HG03025 (cell line): ENCODE measurements around the gene SLC1A3.

ENCODE experiments used
- ATAC-seq: cut with Tn5 transposase; IDR thresholded peaks from one replicate; pipeline ENCODE4 v1.9.1; 2021; ENCODE audit warnings: mild to moderate bottlenecking, moderate library complexity; ENCODE audit not compliant: unreplicated experiment, low FRiP score

SLC1A3 gene

DNA sequence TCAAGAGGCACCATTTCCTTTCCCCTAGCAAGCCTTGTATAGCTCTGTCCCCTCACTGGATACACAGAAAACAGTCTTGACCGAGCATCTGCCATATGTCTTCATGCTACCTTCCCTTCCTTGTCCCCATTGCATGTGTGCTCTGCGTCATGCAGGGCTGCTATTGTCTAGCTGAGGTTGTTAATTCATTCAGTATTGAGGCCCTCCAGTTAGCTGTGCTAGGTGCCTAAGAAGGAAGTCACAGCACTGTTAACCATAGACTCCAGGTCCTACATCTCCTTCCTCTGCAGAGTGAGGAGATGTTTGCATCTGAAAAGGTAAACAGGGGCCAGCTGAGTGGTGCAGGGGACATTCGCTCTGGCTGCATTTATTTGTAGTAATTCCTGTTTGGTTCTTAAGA, 48.2 kb downstream of the SLC1A3 start:
- no peak for ATAC-seq

DNA sequence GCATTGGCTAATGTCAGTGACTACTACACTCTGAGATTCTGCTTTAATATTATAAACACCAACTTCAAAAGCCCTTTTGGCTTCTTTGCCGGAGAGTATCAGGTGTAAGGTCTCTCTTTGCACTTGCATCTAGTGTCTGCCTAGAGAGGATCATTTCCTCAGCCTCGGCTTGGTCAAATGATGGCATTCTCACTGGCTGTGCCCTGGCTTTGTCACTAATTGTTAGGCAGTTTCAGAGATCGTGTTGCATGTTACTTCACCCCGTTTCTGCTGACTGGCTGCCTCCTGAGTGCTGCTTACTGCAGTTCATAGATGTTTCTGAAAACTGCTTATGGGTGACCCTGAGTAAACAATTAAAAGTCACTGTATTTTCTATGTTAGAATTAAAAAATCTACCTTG, 48.8 kb downstream of the SLC1A3 start:
- no peak for ATAC-seq

DNA sequence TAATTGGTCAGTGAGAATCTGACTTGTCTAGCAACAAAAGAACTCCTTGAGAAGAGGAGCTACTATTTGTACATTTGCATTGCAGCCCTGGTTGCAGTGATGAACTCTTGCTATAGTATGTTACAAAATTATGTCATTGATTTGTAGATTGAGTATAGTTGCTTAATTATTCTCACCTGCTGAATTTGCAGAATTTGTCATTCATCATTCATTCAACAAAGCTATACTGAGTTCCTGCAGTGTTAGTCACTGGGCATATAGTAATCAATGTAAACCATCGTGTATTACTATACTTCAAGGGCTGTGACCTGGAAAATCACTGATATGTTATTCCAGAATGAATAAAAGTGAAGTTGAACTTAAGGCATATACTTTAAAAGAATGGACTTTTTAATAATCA, 50.1 kb downstream of the SLC1A3 start:
- ATAC-seq: no peak

DNA sequence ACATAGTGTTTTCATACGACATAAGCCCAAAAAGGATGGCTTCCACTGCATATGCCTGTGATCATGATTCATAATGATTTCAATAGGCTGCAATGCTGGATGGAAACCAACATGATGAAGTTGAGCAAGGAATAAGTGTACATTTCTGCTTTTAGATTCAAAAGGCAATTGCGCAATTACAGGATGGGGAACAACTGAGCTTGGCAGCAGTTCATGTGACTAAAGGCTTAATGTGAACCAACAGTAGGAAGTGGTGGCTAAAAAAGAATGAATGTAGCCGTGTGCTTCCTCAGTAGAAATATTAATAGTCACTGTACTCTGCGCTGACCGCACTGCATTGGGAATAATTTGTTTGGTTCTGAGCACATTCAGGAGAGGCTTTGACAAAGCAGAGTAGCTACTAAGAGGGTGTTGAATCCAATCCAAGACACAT, 51.2 kb downstream of the SLC1A3 start:
- ATAC-seq: no peak

DNA sequence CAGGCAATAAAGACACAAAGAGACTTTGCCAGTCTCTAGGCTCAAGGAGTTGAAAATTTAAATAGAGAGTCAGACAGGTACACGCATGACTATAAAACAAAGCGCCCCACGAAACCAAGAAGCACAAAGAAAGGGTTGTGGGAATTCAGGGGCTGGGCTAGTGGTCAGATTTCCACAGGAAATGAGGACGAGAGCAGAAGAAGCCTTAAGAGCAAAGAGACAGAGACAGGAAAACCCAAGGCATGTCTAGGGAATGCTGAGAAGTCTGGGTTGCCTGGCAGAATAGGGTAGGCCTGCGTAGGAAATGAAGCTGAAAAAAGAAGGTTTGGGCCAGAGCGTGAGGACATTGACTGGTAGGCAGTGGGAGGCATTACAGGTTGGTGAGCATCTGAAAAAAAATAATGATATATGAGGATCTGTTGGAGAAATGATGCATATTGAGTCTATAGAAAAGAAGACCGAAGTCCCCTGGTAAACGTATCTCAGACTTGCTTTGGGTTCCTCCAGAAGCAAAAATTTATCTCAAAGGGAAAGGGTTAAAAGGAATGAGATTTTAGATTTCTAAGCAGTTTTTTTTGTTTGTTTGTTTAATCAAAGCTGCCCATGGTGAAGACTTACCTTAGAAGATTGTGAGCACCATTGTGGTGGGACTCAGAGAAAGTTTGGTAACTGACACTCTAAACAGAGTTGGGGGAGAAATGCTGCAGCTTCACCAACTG, 51.8 kb downstream of the SLC1A3 start:
- no peak for ATAC-seq

DNA sequence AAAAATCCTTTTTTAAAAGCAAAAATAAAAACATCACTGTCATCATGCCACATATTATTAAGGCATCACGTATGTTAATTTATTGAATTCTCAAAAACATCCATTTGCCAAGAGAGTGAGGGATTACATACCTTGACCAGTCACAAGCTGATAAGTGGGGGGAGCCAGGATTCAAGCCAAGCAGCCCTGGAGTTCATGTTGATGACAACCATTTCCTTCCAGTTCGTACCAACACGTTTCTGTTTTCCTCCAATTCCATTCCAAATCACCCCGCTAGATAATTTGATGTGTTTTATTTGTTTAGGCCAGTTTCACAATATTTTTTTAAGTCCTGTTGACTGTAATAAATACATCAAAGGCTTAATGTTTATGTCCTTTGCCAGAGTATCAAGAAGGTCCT, 53.0 kb downstream of the SLC1A3 start:
- ATAC-seq: no peak

DNA sequence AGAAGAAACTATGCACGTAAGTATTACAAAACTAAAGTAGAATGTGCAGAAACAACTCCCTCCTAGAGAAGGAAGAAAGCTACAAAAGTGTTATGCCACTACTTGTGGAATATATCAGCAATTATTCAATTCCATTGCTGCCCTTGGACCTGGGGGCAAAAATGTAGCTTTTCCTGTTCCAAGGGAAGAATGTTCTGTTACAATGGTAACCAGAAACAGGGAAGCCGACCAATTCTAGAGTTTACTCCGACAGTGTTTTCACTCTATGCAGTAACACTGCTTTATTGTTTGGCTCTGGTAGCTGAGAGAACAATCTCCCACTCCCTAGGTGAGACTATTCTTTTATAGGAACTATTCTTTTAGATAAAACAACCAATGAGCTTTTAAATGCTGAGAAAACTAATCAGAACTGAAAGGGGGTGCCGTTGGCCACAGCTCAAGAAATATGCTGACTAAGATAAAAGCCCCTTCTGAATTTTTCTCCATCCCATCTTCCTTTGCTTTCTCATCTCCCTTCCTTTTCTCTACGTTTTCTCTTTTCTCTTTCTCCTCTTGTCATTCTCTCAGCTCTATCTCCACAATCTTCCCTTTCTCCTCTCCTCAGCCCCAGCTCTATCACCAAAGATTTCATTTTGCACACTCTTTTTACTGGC, 54.1 kb downstream of the SLC1A3 start:
- ATAC-seq: no peak

DNA sequence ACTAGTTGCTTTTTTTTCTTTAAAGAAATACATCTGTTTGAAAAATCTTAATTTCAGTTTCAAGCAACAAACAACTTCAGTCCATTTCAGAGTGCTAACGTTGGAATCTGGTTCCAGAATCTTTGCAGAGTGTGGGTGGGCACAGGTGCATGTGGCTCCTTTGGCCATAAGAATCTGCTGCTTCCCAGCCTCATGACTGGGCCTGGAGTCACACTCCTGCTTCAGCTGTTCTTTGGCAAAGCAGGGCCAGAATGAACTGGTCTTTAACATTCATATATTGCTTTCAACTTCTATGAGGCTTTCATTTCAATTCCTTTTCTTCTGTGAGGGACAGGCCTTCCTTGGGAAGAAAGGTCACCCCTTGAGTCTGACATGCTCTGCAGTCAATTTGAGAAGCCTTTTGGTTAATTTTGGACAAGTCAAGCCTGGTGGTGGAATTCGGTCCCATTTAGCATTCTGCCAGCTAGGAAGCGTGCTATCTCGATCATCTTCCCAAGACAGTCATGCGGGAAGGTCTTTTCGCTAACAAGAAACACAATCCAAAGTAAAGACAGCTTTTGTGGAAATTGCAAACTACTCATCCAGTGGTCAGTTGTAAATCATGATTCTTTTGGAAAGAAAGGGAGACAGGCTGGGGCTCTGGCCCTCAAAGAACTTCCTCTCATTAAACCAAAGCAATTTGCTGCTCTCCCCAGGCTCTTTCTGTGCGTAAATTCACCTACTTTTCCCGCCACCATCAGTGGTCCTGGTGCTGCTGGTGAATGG, 55.2 kb downstream of the SLC1A3 start:
- ATAC-seq: no peak

DNA sequence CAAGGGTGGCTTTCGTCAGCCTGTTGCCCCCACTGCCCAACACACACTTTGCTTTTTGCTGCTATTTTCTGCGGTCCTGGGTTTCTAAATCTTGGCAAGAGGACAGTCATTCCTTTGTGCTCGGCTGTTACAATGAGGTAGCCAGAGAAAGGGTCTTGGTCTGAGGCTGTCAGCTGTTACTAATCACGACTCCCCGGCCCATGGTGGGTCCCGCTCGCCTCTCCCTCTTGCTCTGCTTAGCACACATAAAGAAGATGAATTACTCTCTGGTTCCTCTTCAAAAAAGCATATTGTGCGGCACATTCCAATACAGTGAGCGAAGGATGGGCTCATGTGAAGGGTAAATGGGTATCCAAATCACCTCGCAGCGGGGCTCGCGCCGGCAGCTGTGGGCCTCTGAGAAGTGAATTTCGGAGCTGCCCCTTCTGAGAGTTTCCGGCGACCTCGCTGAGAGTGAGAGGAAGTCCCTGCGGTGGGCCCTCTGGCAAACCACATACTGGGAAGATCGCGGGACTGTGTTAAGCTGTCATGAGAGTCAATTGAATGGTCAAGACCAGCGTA, 56.0 kb downstream of the SLC1A3 start:
- ATAC-seq: no peak

DNA sequence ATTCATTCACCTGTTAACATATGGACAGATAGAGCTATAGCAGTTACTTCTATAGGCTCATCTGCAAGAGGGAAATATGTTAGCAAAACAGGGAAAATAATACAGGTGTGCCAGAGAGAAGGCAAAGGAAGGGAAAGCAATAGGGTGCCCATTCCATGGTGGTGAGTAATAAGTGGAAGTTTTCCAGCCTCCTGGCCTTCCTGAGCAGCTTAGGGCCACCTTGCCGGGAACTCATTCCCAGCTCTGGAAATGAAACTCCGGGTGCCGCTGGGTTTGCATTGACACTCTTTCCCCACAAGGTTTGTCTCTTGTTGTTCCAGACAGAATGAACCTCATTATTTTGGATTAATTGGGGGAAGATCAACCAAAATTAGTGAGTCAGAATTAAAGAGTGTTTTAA, 58.4 kb downstream of the SLC1A3 start:
- ATAC-seq: no peak

DNA sequence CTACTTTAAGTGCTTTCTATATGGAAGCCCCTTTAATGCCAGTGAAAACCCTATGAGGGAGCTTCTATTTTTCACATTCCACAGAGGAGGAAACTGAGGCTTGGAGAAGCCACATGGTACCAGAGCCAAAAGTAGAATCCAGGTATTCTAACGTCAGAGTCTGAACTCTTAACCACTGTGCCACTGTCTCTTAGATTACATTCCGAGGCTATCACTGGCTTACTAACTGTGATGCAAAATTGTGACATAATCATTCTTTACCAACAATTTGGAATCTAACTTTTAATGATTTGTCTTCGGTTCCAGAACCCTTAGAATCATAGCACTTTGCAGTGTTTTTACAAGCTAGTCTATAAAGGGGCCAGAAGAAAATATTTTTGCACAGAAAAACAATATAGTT, 59.2 kb downstream of the SLC1A3 start:
- ATAC-seq: no peak

DNA sequence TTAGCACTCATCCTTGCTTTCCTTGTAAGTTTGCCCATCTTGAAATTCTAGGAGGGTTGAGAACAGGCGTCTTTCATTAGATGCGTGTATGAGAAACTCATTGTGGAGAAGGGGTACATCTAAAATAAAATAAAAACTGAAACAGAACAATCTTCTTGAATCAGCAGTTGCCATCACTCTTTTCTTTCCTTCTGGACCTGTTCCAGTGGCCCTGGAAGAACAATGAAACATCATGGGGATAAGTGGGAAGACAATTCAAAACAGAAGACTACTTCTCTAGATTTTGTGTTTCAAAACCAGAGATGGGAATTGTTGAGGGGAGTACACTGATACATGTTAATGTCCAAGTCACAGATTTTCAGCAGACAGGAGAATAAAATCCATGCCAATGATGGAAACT, 59.9 kb downstream of the SLC1A3 start:
- ATAC-seq: no peak

DNA sequence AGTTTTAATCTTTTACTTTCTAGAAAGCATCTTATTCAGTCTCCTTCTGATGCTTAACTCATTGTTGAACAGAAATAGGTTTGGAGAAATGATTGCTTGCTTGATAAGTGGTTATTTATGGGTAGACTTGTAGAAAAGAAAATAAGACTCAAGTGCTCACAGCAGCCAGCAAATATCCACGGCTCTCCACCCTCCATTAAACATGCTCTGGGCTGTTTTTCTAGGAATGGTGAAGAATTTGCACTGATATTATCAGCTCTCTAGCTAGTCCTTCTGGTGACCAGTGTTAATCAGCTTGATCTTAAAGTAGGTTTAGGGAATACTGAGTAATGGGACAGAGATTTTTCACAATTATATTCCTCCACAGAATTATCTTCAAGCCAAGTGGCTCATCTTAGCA, 60.6 kb downstream of the SLC1A3 start:
- ATAC-seq: no peak

DNA sequence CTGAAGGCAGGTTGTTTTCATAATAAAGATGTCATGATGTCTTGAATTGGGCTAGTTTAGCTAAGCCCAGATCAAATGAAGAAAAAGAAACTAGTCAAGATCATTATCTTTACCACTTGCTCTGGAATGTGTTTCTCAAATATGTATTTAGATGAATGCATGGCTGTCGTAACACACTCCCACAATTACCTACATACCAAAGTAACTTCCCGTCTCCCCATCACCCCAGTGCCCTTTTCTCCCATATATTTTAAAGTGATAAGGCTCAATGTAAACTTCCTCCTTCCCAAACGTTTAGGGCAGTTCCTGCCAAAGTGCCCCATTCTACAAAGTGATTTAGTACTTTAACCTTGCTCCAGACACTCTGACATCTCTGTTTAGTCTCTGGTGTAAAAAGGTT, 61.4 kb downstream of the SLC1A3 start:
- no peak for ATAC-seq

DNA sequence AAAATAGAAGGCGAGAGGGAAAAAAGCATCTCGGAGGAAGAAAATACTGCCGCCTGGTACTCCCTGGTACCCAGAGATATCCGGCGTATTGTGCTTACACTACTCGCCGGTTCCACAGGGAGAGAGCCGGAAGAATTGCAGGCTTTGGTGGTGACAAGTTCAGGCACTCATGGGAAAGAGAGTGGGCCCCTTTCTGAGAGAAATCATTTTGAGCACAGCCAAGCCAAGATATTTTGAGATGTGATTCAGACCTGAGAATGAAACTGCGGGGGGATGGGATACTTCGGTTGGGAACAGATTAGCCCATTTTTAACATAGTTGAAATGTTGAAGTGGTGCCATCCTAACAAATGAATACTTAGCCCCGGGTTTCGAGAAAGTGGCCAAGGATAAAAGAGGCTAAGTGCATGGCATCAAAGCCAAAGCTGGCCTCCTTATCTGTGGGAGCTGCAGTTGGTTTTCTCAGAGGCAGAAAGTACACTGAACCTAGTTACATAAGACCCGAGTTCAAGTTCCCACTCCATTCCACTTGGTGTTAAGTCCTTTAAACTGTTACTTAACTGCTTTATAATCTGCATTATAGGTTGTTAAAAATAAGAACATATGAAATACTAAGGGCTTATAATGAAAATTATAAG, 62.7 kb downstream of the SLC1A3 start:
- ATAC-seq: no peak

DNA sequence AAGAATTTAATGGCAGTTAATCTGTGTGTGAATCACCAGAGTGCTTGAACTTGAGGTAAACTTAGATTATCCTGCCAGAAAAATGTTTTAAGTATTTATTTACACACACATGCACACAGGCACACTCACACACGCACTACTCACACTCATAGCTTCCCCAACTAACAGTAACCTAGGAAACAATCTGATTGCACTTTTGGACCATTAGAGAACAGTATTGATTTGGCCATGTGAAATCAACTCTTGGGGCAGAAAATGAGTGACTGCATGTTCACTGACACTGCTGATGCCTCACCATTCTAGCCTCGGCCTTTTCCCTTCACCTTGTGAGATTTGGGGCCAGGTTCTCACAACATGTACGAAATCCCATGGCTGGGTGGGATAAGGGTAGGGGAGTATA, 64.1 kb downstream of the SLC1A3 start:
- ATAC-seq: no peak

DNA sequence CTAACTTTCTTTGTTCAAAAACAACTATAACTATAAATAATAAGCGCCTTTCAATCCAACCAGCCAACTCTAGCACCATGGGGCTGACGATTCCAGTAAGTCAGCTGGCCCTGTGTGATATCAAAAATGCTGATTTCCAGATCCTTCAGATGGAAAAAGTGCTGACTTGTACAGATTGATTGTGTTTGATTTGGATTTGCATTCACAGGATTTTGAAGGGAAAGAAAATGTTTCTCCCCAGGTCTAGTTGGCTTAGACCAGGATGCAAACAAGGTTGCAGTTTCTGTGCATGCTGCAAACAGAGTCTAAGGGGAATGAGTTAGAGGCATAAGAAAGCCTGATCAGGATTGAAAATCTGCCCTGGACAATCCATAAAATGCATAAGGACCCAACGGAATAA, 68.9 kb downstream of the SLC1A3 start:
- ATAC-seq: no peak

DNA sequence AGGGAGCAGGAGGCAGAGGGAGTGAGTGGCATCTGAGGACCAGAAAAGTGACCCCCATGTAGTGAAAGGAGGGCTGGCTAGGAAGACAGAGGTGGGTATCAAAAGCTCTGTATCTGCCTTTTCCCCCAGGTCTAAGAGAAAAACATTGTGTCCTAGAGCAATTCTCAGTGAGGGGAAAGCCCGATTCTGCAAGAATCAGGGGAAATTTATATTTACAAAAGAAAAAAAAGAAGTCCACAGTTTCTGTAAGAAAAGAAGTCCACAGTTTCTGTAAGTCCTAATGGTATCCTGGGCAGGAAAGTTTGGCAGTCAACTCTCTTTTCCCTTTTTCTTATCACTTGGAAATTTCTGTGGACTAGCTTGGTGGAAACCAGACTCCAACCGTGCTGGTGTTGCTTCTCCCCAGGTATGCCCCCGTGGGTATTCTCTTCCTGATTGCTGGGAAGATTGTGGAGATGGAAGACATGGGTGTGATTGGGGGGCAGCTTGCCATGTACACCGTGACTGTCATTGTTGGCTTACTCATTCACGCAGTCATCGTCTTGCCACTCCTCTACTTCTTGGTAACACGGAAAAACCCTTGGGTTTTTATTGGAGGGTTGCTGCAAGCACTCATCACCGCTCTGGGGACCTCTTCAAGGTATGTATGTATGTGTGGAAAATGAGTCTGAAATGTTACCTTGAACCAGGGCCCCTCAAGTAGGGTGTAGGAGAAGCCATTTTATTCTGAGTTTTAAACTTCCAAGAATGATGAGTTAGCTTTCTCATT, 73.0 kb downstream of the SLC1A3 start:
- ATAC-seq: no peak

DNA sequence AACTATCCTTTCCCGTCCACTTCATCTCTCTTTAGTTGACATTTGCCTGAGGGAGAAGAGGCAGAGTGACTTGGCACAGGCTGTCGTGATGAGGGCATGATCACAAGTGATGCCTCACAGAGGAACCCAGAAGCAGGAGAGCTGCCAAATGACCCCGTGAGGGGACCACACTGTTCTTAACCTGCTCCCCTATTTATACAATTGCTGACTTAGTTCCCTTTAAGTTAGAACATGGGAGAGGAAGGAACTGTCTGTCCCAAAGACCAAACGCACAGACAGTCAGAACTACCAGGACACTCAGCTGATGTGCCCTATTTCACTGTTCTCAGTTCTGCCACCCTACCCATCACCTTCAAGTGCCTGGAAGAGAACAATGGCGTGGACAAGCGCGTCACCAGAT, 73.7 kb downstream of the SLC1A3 start:
- no peak for ATAC-seq

DNA sequence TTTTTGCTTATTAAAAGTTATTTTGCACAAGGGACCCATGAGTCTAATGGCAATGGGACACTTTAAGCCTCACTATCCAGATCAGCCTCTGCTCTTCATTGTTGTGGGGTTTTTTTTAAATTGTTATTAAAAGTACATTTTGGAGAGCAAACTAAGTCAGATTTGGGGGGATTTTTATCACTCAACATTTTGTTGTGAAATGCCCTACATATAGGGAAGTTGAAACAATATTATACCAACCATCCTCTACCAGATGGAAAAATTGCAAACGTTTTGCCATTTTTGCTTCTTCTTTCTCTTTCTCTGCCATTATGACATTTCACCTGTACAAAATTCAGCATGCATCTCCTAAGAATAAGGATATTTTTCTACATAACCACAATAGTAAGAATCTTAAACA, 75.3 kb downstream of the SLC1A3 start:
- no peak for ATAC-seq
